ENCODE results near the gene COPZ2.
A peak's percentile ranks its signal among the peaks of the same experiment; 100 is the strongest.

The COPZ2 gene

GRCh38 chr17:47987240-47987835 is 50.3 kb downstream of the COPZ2 start:
- ATAC-seq (replicated peaks): no peak
- Mint-ChIP-seq H3K4me3 (no peak overlapping the region), H3K9me3 (no peaks in the 10 kb centered on the region), H3K4me1 (peaks cover 0 to 7% of the 10 kb centered on the region in 2 donors), H3K27ac (no peak overlapping the region), H3K36me3 (peaks cover 21 to 22% of the 10 kb centered on the region in 2 donors), H3K27me3 (peaks cover 0 to 8% of the 10 kb centered on the region in 2 donors)
- no peak for DNase-seq

- Mint-ChIP-seq H3K27ac (no peak overlapping the region), H3K36me3 (peaks cover 22 to 23% of the 10 kb centered on the region in 2 donors), H3K27me3 (peaks cover 0 to 8% of the 10 kb centered on the region in 2 donors), H3K4me1 (peaks cover 0 to 7% of the 10 kb centered on the region in 2 donors), H3K9me3 (no peaks in the 10 kb centered on the region), H3K4me3 (no peak overlapping the region)
- DNase-seq (no peak), ATAC-seq (replicated peaks) (no peak)
Measured at GRCh38 chr17:47986520-47986919, 51.1 kb downstream of the COPZ2 start.

DNA sequence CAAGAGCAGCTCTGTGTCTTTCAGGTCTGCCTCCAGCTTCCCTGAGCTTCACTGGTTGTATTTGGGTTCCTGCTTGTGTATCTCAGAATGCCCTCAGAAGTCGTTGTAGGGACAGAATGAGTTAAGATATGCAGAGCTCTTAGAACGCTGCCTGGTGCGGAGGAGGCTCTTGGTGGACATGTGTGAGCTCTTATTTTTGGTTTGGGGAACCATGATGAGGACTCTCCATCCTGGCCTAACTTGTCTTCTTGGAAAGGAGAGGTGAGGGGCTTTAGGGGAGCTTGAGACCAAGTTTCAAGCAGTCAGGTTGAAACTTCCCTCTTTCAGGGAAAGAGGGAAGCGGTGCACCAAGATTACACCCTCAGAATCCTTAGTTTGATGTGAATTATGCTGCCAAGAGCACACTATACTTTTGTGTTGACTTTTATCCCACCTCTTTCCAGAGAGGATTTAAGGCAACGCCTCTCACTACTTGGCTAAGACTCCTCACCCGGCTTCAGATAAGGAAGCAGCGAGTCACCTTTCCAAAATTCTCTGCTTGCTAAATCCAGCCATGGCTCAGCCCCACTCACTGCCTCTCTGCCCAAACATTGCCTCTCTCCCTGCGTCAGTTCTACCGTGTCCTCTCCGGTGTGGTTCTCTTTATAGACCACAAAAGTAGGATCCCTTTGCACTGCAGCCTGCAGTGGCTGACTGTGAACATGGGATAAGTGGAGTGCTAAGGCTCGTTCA is 53.9 kb downstream of the COPZ2 start:
- H3K27me3 Mint-ChIP-seq: no peaks in the 10 kb centered on the region
- no peak overlapping the region for H3K27ac Mint-ChIP-seq
- no peak overlapping the region for H3K4me3 Mint-ChIP-seq
- no peaks in the 10 kb centered on the region for H3K9me3 Mint-ChIP-seq
- H3K36me3 Mint-ChIP-seq: peaks cover 43 to 44% of the 10 kb centered on the region in 2 donors
- peaks cover 0 to 8% of the 10 kb centered on the region in 2 donors for H3K4me1 Mint-ChIP-seq
- ATAC-seq (replicated peaks): no peak
- no peak for DNase-seq

GRCh38 chr17:47982645-47983390 is 54.8 kb downstream of the COPZ2 start:
- Mint-ChIP-seq H3K36me3 (peaks cover 48 to 49% of the 10 kb centered on the region in 2 donors), H3K27ac (no peak overlapping the region), H3K27me3 (no peaks in the 10 kb centered on the region), H3K4me1 (peaks cover 0 to 15% of the 10 kb centered on the region in 2 donors), H3K9me3 (no peaks in the 10 kb centered on the region), H3K4me3 (no peak overlapping the region)
- DNase-seq (no peak), ATAC-seq (replicated peaks) (no peak)

- DNase-seq (no peak), ATAC-seq (replicated peaks) (no peak)
- Mint-ChIP-seq H3K36me3 (peaks cover 53 to 55% of the 10 kb centered on the region in 2 donors), H3K27ac (peak overlapping the region; percentile 31), H3K4me1 (peaks cover 0 to 15% of the 10 kb centered on the region in 2 donors), H3K9me3 (no peaks in the 10 kb centered on the region), H3K4me3 (no peak overlapping the region), H3K27me3 (no peaks in the 10 kb centered on the region)
Measured at GRCh38 chr17:47982091-47982617, 55.4 kb downstream of the COPZ2 start.

DNA sequence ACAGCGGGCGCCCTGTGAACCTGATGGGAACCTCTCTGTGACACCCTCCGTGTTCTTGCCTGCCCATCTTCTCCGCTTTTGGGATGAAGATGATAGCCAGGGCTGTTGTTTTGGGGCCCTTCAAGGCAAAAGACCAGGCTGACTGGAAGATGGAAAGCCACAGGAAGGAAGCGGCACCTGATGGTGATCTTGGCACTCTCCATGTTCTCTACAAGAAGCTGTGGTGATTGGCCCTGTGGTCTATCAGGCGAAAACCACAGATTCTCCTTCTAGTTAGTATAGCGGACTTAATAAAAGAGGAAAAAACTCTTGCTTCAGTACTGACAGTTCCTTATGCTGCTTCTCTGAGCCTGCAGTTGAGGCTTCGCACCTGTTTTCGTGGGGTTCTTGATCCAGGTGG is 56.1 kb downstream of the COPZ2 start:
- no peak overlapping the region for H3K27ac Mint-ChIP-seq
- no peak for ATAC-seq (replicated peaks)

DNA sequence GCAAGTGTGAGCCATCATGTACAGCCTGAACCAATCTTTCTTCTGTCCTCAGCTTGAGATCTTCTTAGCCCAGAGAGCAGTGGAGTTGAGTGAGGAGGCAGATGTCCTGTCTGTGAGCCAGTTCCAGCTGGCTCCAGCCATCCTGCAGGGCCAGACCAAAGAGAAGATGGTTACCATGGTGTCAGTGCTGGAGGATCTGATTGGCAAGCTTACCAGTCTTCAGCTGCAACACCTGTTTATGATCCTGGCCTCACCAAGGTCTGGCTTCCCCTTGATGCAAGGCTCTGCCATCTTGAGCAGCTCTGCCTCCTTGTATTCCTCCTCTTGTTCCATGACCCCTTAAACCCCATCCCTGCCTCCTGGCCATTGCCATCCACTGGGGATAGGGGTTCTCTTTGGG is 57.1 kb downstream of the COPZ2 start:
- Mint-ChIP-seq H3K4me1 (peaks cover 0 to 15% of the 10 kb centered on the region in 2 donors), H3K27me3 (no peaks in the 10 kb centered on the region), H3K9me3 (no peaks in the 10 kb centered on the region), H3K27ac (no peak overlapping the region), H3K4me3 (no peak overlapping the region), H3K36me3 (peaks cover 57% of the 10 kb centered on the region in 2 donors)
- no peak for ATAC-seq (replicated peaks)
- DNase-seq: no peak

More for the DNA sequence above, 56.1 kb downstream of the COPZ2 start:
- no peak for DNase-seq
- H3K4me3 Mint-ChIP-seq: no peak overlapping the region
- peaks cover 0 to 15% of the 10 kb centered on the region in 2 donors for H3K4me1 Mint-ChIP-seq
- no peaks in the 10 kb centered on the region for H3K9me3 Mint-ChIP-seq
- no peaks in the 10 kb centered on the region for H3K27me3 Mint-ChIP-seq
- peaks cover 56 to 57% of the 10 kb centered on the region in 2 donors for H3K36me3 Mint-ChIP-seq

DNA sequence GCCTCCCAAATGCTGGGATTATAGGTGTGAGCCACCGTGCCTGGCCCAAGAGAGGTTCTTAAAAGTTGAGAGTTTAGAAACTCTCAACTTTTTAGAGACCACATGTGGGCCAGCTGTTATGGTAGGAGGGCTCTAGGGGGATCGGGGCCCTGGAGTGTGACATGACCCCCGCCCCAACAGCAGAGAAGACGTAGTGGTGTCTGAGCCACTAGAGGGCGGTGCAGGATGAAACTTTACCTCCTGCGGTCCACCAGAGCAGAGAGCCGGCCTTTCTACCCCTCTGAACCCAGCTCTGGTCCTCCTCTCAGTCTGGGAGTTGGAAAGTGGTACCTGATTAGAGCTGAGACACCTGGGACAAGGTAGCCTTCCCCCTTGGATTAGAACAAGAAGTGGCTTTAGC is 59.3 kb downstream of the COPZ2 start:
- Mint-ChIP-seq H3K27me3 (no peaks in the 10 kb centered on the region), H3K9me3 (no peaks in the 10 kb centered on the region), H3K4me1 (peaks cover 2 to 18% of the 10 kb centered on the region in 2 donors), H3K4me3 (no peak overlapping the region), H3K36me3 (peaks cover 59 to 65% of the 10 kb centered on the region in 2 donors), H3K27ac (no peak overlapping the region)
- peak; percentile 93 to 94 for ATAC-seq (replicated peaks)
- DNase-seq: peak; percentile 20
